HCT116 (cell line): ENCODE measurements around the gene CAB39. TPM values are rescaled to one million over a fixed set of nuclear protein-coding genes. Genes with fewer than 3 reads are reported as not detected.

Source experiments
- ATAC-seq: fragments of 200-7000 bp; cut with Tn5 transposase; 2 replicates; pipeline ENCODE4 v1.9.1; 2020; ENCODE audit warnings: mild to moderate bottlenecking, moderate library complexity
- BruUV-seq: library from RNA; stranded (reverse); fragments of 400-500 nt; replicated peaks from 2 replicates; lab custom pipeline; 2021; lab: Mats Ljungman, UMichigan
- CTCF ChIA-PET: fragments of 300-600 bp; sonication (Branson Sonifier 250); formaldehyde crosslinking; loops from one replicate; lab custom pipeline; 2021; ENCODE audit warnings: antibody characterized with exemption; lab: Charles Lee
- POLR2A ChIA-PET: fragments of 300-600, 350-600 bp; sonication (Branson Sonifier 250); formaldehyde crosslinking; loops from one replicate; lab custom pipeline; 2021; ENCODE audit warnings: antibody characterized with exemption; lab: Charles Lee
- RAD21 ChIA-PET, 2 experiments: fragments of 300-600 bp; sonication (Branson Sonifier 250); formaldehyde crosslinking; loops; one replicate each; lab custom pipeline; 2023; ENCODE audit warnings: low total read pairs in 2 of 2; ENCODE audit not compliant: uncharacterized antibody in 2 of 2, unreplicated experiment in 2 of 2, low non-redundant PET in 1 of 2; lab: Charles Lee
- DNase-seq: peaks from one replicate; pipeline ENCODE4 v3.0.0-alpha.2; 2010; ENCODE audit warnings: low read depth, low spot score
- H2AFZ ChIP-seq: fragments of 200-600 bp; shearing (Covaris generic), sonication (generic); 2 replicates; pipeline ENCODE4 v1.6.1; 2017; ENCODE audit warnings: low read depth, mixed run types, mixed read lengths, antibody characterized with exemption, low read length; ENCODE audit not compliant: poor library complexity, severe bottlenecking
- H3K27ac ChIP-seq: 2 replicates; pipeline ENCODE4 v1.5.1; 2012; ENCODE audit warnings: low read depth, low read length
- H3K27me3 ChIP-seq: fragments of 200-600 bp; sonication (generic); 2 replicates; pipeline ENCODE4 v1.6.1; 2016; ENCODE audit warnings: mixed run types, low read length, mixed read lengths; ENCODE audit not compliant: insufficient read depth
- H3K36me3 ChIP-seq, 2 experiments: fragments of 200-500 bp in 1 of 2; fragments of 200-600 bp in 1 of 2; sonication (Bioruptor generic) in 1 of 2; sonication (generic) in 1 of 2; 2 replicates each; pipeline versions ENCODE4 v1.5.1 to v1.6.1; 2014 to 2016; ENCODE audit warnings: low read length in 2 of 2, inconsistent platforms in 1 of 2, mixed read lengths in 1 of 2, mixed run types in 1 of 2; ENCODE audit not compliant: insufficient read depth in 2 of 2, control insufficient read depth in 1 of 2
- H3K4me1 ChIP-seq, 2 experiments: fragments of 200-600 bp in 1 of 2; sonication (generic) in 1 of 2; 2 replicates each; pipeline versions ENCODE4 v1.5.1 to v1.6.1; 2012 to 2017; ENCODE audit warnings: low read length in 2 of 2, inconsistent platforms in 1 of 2, mild to moderate bottlenecking in 1 of 2, mixed read lengths in 1 of 2, mixed run types in 1 of 2, moderate library complexity in 1 of 2; ENCODE audit not compliant: insufficient read depth in 2 of 2, control insufficient read depth in 1 of 2
- H3K4me2 ChIP-seq: fragments of 200-600 bp; sonication (generic); 2 replicates; pipeline ENCODE4 v1.6.1; 2017; ENCODE audit warnings: mixed run types, low read length, mixed read lengths
- H3K4me3 ChIP-seq, 2 experiments: fragments of 200-600 bp in 1 of 2; sonication (generic) in 1 of 2; replicated peaks in 1 of 2; 2 replicates each; pipeline ENCODE4 v1.5.1; 2011 to 2016; ENCODE audit warnings: low read length in 2 of 2, control low read depth in 1 of 2, low read depth in 1 of 2, mild to moderate bottlenecking in 1 of 2, mixed read lengths in 1 of 2, mixed run types in 1 of 2
- H3K79me2 ChIP-seq: fragments of 200-600 bp; sonication (generic); 2 replicates; pipeline ENCODE4 v1.6.1; 2017; ENCODE audit warnings: mild to moderate bottlenecking, mixed run types, low read length, moderate library complexity, mixed read lengths; ENCODE audit not compliant: insufficient read depth
- H3K9ac ChIP-seq: fragments of 200-600 bp; sonication (generic); 2 replicates; pipeline ENCODE4 v1.6.1; 2016; ENCODE audit warnings: low read length, mixed read lengths
- H3K9me2 ChIP-seq: fragments of 200-600 bp; sonication (generic), shearing (Covaris generic); 2 replicates; pipeline ENCODE4 v1.6.1; 2017; ENCODE audit warnings: mixed run types, mild to moderate bottlenecking, moderate library complexity; ENCODE audit not compliant: insufficient read depth
- H3K9me3 ChIP-seq, 2 experiments: fragments of 200-500 bp in 1 of 2; fragments of 200-600 bp in 1 of 2; sonication (Bioruptor generic) in 1 of 2; sonication (generic) in 1 of 2; 2 replicates each; pipeline ENCODE4 v1.6.1; 2014 to 2017; ENCODE audit warnings: low read length in 2 of 2, mixed read lengths in 2 of 2, inconsistent platforms in 1 of 2, low read depth in 1 of 2, mild to moderate bottlenecking in 1 of 2, mixed run types in 1 of 2, moderate library complexity in 1 of 2; ENCODE audit not compliant: control insufficient read depth in 1 of 2, insufficient read depth in 1 of 2
- H4K20me1 ChIP-seq: fragments of 200-600 bp; sonication (generic), shearing (Covaris generic); 2 replicates; pipeline ENCODE4 v1.6.1; 2017; ENCODE audit warnings: mixed run types, mild to moderate bottlenecking, moderate library complexity; ENCODE audit not compliant: insufficient read depth
- ATF3 ChIP-seq: IDR thresholded peaks from 2 replicates; pipeline ENCODE4 v1.6.1; 2012
- EZH2phosphoT487 ChIP-seq: fragments of 200-600 bp; IDR thresholded peaks from 2 replicates; pipeline ENCODE4 v1.6.1; 2018; ENCODE audit warnings: antibody characterized with exemption, borderline replicate concordance
- FOSL1 ChIP-seq: IDR thresholded peaks from 2 replicates; pipeline ENCODE4 v1.6.1; 2012; ENCODE audit warnings: low read depth
- MAX ChIP-seq: IDR thresholded peaks from 2 replicates; pipeline ENCODE4 v1.6.1; 2012
- POLR2A ChIP-seq: IDR thresholded peaks from 2 replicates; pipeline ENCODE4 v1.7.0; 2011; ENCODE audit warnings: borderline replicate concordance; ENCODE audit not compliant: insufficient read depth, insufficient read length; ENCODE audit errors: extremely low read depth
- POLR2AphosphoS5 ChIP-seq: IDR thresholded peaks from 2 replicates; pipeline ENCODE4 v1.6.1; 2011; ENCODE audit warnings: mild to moderate bottlenecking, low read depth, low read length, moderate library complexity
- RAD21 ChIP-seq: IDR thresholded peaks from 2 replicates; pipeline ENCODE4 v1.6.1; 2012; ENCODE audit warnings: low read depth, mild to moderate bottlenecking
- ZBTB33 ChIP-seq: IDR thresholded peaks from 2 replicates; pipeline ENCODE4 v1.6.1; 2011; ENCODE audit warnings: mild to moderate bottlenecking, low read length, moderate library complexity; ENCODE audit not compliant: insufficient replicate concordance; ENCODE audit errors: extremely low read depth
- ZFX ChIP-seq: fragments of 450-650 bp; IDR thresholded peaks from 2 replicates; pipeline ENCODE4 v1.6.1; 2017
- intact Hi-C: fragments of 100-400 bp; cut with micrococcal nuclease; formaldehyde crosslinking; loops from 2 replicates; pipeline ENCODE4 v1.10.0; 2022
- total RNA-seq: library from RNA; stranded (reverse); gene quantifications from one replicate; pipeline ENCODE4 v1.2.1, GENCODE V29; 2021; ENCODE audit not compliant: unreplicated experiment

CAB39 gene
- total RNA-seq, 1 experiment from 2014 or later: 63.6 TPM

GRCh38 chr2:230798769-230799399 lies 86.2 kb downstream of the CAB39 start (continued):
- TF ChIP-seq ZBTB33: no peak

GRCh38 chr2:230805353-230806017 lies 92.8 kb downstream of the CAB39 start:
- Histone ChIP-seq H3K27ac (no peak overlapping the region), H2AFZ (no peak overlapping the region), H3K4me3 (no peak overlapping the region), H3K79me2 (no peaks in the 10 kb centered on the region), H4K20me1 (no peaks in the 10 kb centered on the region), H3K9me2 (no peaks in the 10 kb centered on the region), H3K9me3 (no peaks in the 10 kb centered on the region), H3K9ac (no peak overlapping the region), H3K4me1 (no peaks in the 10 kb centered on the region), H3K4me2 (no peak overlapping the region), H3K27me3 (no peaks in the 10 kb centered on the region), H3K36me3 (peaks cover 3 to 7% of the 10 kb centered on the region in 2 experiments; a peak in 3 of 4 replicates)
- POLR2A ChIA-PET: no interaction called here
- intact Hi-C loops: no loop called here
- CTCF ChIA-PET: no interaction called here
- TF ChIP-seq FOSL1 (no peak), POLR2A (no peak), MAX (no peak), ATF3 (no peak), POLR2AphosphoS5 (no peak), ZFX (no peak), ZBTB33 (no peak), EZH2phosphoT487 (no peak), RAD21 (no peak)
- no TSS peak for BruUV-seq
- RAD21 ChIA-PET: no interaction called here
- no peak for DNase-seq
- no peak for ATAC-seq
